Measurements from ENCODE around the gene SENP8.

The SENP8 gene

GRCh38 chr15:72176159-72176558 is 58.0 kb downstream of the SENP8 start:
- DNase-seq = no peak

GRCh38 chr15:72176743-72177142 is 58.5 kb downstream of the SENP8 start:
- no peak for DNase-seq

GRCh38 chr15:72178976-72179585 is 60.9 kb downstream of the SENP8 start:
- no peak for DNase-seq

- no peak for DNase-seq
These were observed 61.9 kb downstream of the SENP8 start for GRCh38 chr15:72179950-72180581.

GRCh38 chr15:72180761-72181324 is 62.6 kb downstream of the SENP8 start:
- DNase-seq = no peak

GRCh38 chr15:72182244-72182643 is 64.0 kb downstream of the SENP8 start:
- no peak for DNase-seq

GRCh38 chr15:72182673-72183072 is 64.5 kb downstream of the SENP8 start:
- DNase-seq = no peak

GRCh38 chr15:72183781-72184164 is 65.6 kb downstream of the SENP8 start:
- DNase-seq = no peak

GRCh38 chr15:72184165-72184811 is 66.1 kb downstream of the SENP8 start:
- no peak for DNase-seq

- no peak for DNase-seq
These were observed 71.2 kb downstream of the SENP8 start for GRCh38 chr15:72189250-72189902.

- no peak for DNase-seq
These were observed 74.2 kb downstream of the SENP8 start for GRCh38 chr15:72192416-72192815.
